Endodermal cell (in vitro differentiated cells): ENCODE data around the gene YPEL1. TPM values are rescaled to one million over a fixed set of nuclear protein-coding genes. Genes with fewer than 3 reads are reported as not detected.

ENCODE experiments used
- DNase-seq: peaks from one replicate; pipeline ENCODE4 v3.0.0-alpha.2; 2017
- H3K27ac ChIP-seq: 2 replicates; pipeline ENCODE4 v1.5.1; 2013; ENCODE audit warnings: mild to moderate bottlenecking, low read depth, low read length, moderate library complexity
- H3K27me3 ChIP-seq: 2 replicates; pipeline ENCODE4 v1.6.1; 2013; ENCODE audit warnings: mild to moderate bottlenecking, low read length, moderate library complexity; ENCODE audit not compliant: insufficient read depth, control insufficient read depth, poor library complexity, severe bottlenecking
- H3K36me3 ChIP-seq: 2 replicates; pipeline ENCODE4 v1.7.0; 2013; ENCODE audit warnings: mild to moderate bottlenecking, low read length, moderate library complexity; ENCODE audit not compliant: control insufficient read depth, insufficient read depth
- H3K4me1 ChIP-seq: one replicate; pipeline ENCODE4 v1.7.0; 2013; ENCODE audit warnings: low read length; ENCODE audit not compliant: control insufficient read depth, insufficient read depth
- H3K4me3 ChIP-seq: 2 replicates; pipeline ENCODE4 v1.5.1; 2013; ENCODE audit warnings: mild to moderate bottlenecking, low read length, moderate library complexity
- H3K9ac ChIP-seq: 2 replicates; pipeline ENCODE4 v1.6.1; 2013; ENCODE audit warnings: mild to moderate bottlenecking, low read length, moderate library complexity; ENCODE audit not compliant: poor library complexity, severe bottlenecking; ENCODE audit errors: extremely low read depth
- H3K9me3 ChIP-seq: 2 replicates; pipeline ENCODE4 v1.6.1; 2013; ENCODE audit warnings: mild to moderate bottlenecking, low read length, moderate library complexity; ENCODE audit not compliant: control insufficient read depth
- H3K27ac Mint-ChIP-seq: 2 replicates; pipeline ENCODE4 v1.8.0; 2020; ENCODE audit warnings: mixed read lengths
- H3K27me3 Mint-ChIP-seq: 2 replicates; pipeline ENCODE4 v1.8.0; 2021; ENCODE audit warnings: mild to moderate bottlenecking, mixed read lengths; ENCODE audit not compliant: insufficient read depth
- H3K36me3 Mint-ChIP-seq: 2 replicates; pipeline ENCODE4 v1.8.0; 2020; ENCODE audit warnings: low read depth, mixed read lengths
- H3K4me1 Mint-ChIP-seq: 2 replicates; pipeline ENCODE4 v1.8.0; 2020; ENCODE audit warnings: mixed read lengths
- H3K4me3 Mint-ChIP-seq: 2 replicates; pipeline ENCODE4 v1.8.0; 2020; ENCODE audit warnings: mild to moderate bottlenecking, moderate library complexity, mixed read lengths
- H3K9me3 Mint-ChIP-seq: 2 replicates; pipeline ENCODE4 v1.8.0; 2020; ENCODE audit warnings: mild to moderate bottlenecking, mixed read lengths
- CTCF ChIP-seq: fragments of 200-600 bp; sonication (generic); conservative IDR thresholded peaks from 2 replicates; pipeline ENCODE4 v1.5.0; 2021; ENCODE audit warnings: antibody characterized with exemption, mild to moderate bottlenecking
- WGBS, 2 experiments: methylation state at CpG; one replicate each; pipeline versions ENCODE4 v1.1.5 to v1.1.7; 2013; ENCODE audit warnings: missing lambda C conversion rate in 2 of 2, mixed read lengths in 1 of 2; ENCODE audit not compliant: insufficient coverage in 1 of 2, insufficient read length in 1 of 2; 5-methylcytosine and 5-hydroxymethylcytosine counted together
- total RNA-seq, 2 donors: library from RNA; stranded (reverse); fragmentation: NEBNext Ultra II Directional in 1 of 2; extraction: Animal tissue kit (Norgen Biotek cat#: 25700) in 1 of 2; gene quantifications; 2 replicates in 1 of 2; 3 replicates in 1 of 2; pipeline ENCODE4 v1.2.1, GENCODE V29; 2021

Gene YPEL1
- total RNA-seq, 2 donors from 2014 or later, result 13.4 to 23.4 TPM

DNA sequence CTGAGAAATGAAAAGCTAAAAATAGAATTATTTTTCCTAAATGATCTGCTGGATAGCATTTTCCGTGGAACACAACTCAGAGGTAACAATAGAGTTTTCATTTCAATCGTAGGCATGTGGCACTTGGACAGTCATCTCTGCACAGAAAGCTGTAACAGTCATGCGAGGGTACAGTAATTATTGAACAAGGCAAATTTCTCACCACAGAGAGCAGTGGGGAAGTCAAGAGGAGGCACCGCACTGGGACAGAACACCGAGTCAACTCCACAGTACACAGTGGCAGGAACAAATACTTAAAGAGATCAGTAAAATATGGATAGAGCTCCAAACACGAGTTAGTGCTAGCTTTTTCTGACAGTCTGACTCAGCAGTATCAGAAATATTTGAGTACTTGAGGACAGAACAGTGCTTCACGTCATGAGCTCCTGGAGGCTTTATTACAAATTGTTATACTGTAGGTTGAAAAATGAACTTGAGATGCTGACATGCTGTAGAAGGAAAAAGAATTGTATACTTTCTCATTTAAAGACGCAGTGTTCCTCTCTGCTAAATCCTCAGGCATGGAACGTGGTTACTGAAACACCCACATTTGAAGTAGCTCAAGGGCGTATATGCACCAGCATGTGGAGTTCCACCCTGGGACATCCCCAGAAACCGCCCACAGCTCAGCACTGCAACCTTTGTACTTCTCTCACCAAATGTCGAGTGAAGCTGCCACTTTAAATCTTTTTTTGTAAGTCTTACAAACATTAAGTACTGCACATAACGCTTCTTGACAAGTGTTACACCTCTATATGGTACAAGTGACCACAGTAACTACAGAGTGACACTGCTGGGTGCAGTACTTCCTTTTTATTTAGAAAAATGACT lies 27.4 kb upstream of the YPEL1 start:
- H3K27me3 Mint-ChIP-seq, result no peaks in the 10 kb centered on the region
- Histone ChIP-seq H3K36me3 (peaks cover 89% of the 10 kb centered on the region), H3K27me3 (no peaks in the 10 kb centered on the region), H3K9me3 (no peaks in the 10 kb centered on the region), H3K27ac (no peak overlapping the region), H3K9ac (no peak overlapping the region), H3K4me3 (no peak overlapping the region), H3K4me1 (no peaks in the 10 kb centered on the region)
- H3K27ac Mint-ChIP-seq, result no peak overlapping the region
- H3K4me3 Mint-ChIP-seq, result no peak overlapping the region
- no peaks in the 10 kb centered on the region for H3K4me1 Mint-ChIP-seq
- DNase-seq, result no peak
- peaks cover 63% of the 10 kb centered on the region for H3K36me3 Mint-ChIP-seq
- WGBS, 2 experiments, result 93 to 95% methylated on average over 12 to 13 of the region's 13 CpGs
- TF ChIP-seq CTCF, result no peak
- H3K9me3 Mint-ChIP-seq, result no peaks in the 10 kb centered on the region

DNA sequence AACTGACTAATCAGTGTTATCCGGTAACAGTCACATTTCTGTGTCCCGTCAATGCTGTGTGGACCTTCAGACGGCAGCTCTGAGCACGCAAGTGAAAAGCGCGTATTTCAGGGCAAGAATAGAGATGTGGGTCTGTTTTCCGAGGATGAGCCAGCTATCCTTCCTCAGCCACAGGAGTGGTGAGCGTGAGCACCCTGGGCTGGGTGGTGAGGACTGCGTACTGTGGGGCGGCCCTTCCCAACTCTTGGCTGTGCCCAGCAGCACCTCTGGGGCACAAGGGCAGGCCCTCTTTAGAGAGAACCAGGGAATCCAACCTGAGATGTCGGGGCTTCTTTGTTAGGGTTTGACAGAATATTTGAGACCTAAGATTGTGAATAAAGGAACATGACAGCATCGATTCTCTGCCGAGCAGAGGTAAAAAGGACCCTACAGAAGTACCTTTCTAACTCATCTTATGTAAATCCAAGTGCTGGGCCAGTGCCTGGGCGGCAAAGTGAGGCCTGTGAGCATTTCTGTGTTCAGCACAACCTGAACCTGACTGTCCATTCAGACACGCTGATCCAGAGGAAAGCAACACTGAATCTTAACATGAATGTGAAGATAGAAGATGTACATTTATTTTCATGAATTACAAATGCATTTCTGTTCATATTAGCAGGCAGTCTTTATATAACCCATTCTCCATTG lies 26.5 kb upstream of the YPEL1 start:
- Mint-ChIP-seq H3K4me3 (no peak overlapping the region), H3K9me3 (no peaks in the 10 kb centered on the region), H3K36me3 (peaks cover 58% of the 10 kb centered on the region), H3K4me1 (no peaks in the 10 kb centered on the region), H3K27ac (no peak overlapping the region), H3K27me3 (no peaks in the 10 kb centered on the region)
- no peak for TF ChIP-seq CTCF
- H3K9ac ChIP-seq, result no peak overlapping the region
- no peaks in the 10 kb centered on the region for H3K9me3 ChIP-seq
- no peak for DNase-seq
- no peaks in the 10 kb centered on the region for H3K4me1 ChIP-seq
- no peak overlapping the region for H3K4me3 ChIP-seq
- no peaks in the 10 kb centered on the region for H3K27me3 ChIP-seq
- WGBS, 2 experiments, result 95 to 98% methylated on average over 14 to 15 of the region's 15 CpGs
- H3K27ac ChIP-seq, result no peak overlapping the region
- peaks cover 89% of the 10 kb centered on the region for H3K36me3 ChIP-seq

- Histone ChIP-seq H3K4me3 (no peak overlapping the region), H3K27me3 (no peaks in the 10 kb centered on the region), H3K27ac (no peak overlapping the region), H3K9me3 (no peaks in the 10 kb centered on the region), H3K4me1 (no peaks in the 10 kb centered on the region), H3K36me3 (peaks cover 84% of the 10 kb centered on the region), H3K9ac (no peak overlapping the region)
- TF ChIP-seq CTCF, result no peak
- Mint-ChIP-seq H3K9me3 (no peaks in the 10 kb centered on the region), H3K4me3 (no peak overlapping the region), H3K27me3 (no peaks in the 10 kb centered on the region), H3K4me1 (no peaks in the 10 kb centered on the region), H3K36me3 (peaks cover 49% of the 10 kb centered on the region), H3K27ac (no peak overlapping the region)
- no peak for DNase-seq
- 95% methylated on average over 2 of the region's 2 CpGs; no CpG with 5 or more reads in 1 of the 2 experiments for WGBS, 2 experiments
Observed at GRCh38 chr22:21761086-21761485, 25.5 kb upstream of the YPEL1 start.
